GM12892 (cell line): ENCODE measurements around the gene VWA3A.

Experiments used
- POLR2A ChIP-seq: IDR thresholded peaks from 2 replicates; pipeline ENCODE4 v1.6.1; 2011; ENCODE audit warnings: low read depth, low read length, control low read depth
- POLR2AphosphoS5 ChIP-seq: IDR thresholded peaks from 2 replicates; pipeline ENCODE4 v1.6.1; 2011; ENCODE audit warnings: low read depth, low read length, control low read depth
- TAF1 ChIP-seq: IDR thresholded peaks from 2 replicates; pipeline ENCODE4 v1.6.1; 2011; ENCODE audit warnings: low read depth, mild to moderate bottlenecking, control low read depth, low read length, borderline replicate concordance

DNA sequence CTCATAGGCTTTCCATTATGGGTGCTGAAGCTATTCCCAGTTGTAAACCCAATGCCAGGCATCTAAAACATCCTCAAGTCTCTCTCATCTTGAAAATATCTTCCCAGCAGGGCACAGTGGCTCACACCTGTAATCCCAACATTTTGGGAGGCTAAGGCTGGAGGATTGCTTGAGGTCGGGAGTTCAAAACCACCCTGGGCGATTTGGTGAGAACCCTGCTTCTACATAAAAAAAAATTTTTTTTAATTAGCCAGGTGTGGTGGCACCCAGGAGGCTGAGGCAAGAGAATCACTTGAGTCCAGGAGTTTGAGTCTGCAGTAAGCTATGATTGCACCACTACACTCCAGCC lies 100.7 kb downstream of the VWA3A start:
- TF ChIP-seq POLR2A: no peak
- no peak for TF ChIP-seq POLR2AphosphoS5
- no peak for TF ChIP-seq TAF1
